ENCODE data around the gene HMHB1. TPM values are rescaled to one million over a fixed set of nuclear protein-coding genes. Genes with fewer than 3 reads are reported as not detected.
"Not testable (repeated sequence)": the region's sequence is repeated elsewhere in the genome, so short reads cannot be mapped to it uniquely, and the experiment has no call there.

Gene HMHB1
- total RNA-seq, 2 experiments from 2014 or later: not detected

GRCh38 chr5:143807401-143807800 lies 4.6 kb upstream of the HMHB1 start:
- Histone ChIP-seq H4K20me1 (ENCODE audit: insufficient read depth, low read length) (no peaks in the 10 kb centered on the region), H3K4me1 (ENCODE audit: insufficient read depth, low read length, poor library complexity, severe bottlenecking) (peaks cover 16% of the 10 kb centered on the region), H3K4me3 (ENCODE audit: low read depth, low read length, poor library complexity, severe bottlenecking) (no peak overlapping the region), H3K79me2 (ENCODE audit: insufficient read depth, low read depth, low read length) (no peaks in the 10 kb centered on the region), H3K27ac (ENCODE audit: low read depth, low read length, poor library complexity, severe bottlenecking) (no peak overlapping the region), H3K4me2 (ENCODE audit: low read length) (no peak overlapping the region), H3K9me2 (ENCODE audit: insufficient read depth, low read length) (no peaks in the 10 kb centered on the region), H3K36me3 (ENCODE audit: insufficient read depth, low read length) (no peaks in the 10 kb centered on the region), H3K9me3 (ENCODE audit: low read length) (no peaks in the 10 kb centered on the region), H2AFZ (ENCODE audit: low read length) (no peak overlapping the region)
- POLR2A ChIA-PET: no interaction called here
- intact Hi-C loops (cut with micrococcal nuclease; ENCODE audit: unreplicated experiment): no loop called here
- CTCF ChIA-PET (ENCODE audit: unreplicated experiment): no interaction called here
- DNase-seq (ENCODE audit: low spot score): no peak
- TF ChIP-seq EZH2phosphoT487 (IDR thresholded peaks at IDR 0.05; ENCODE audit: borderline replicate concordance, low read depth, low read length): no peak
- BruUV-seq (replicated peaks): no TSS peak

GRCh38 chr5:143816370-143816769 lies 4.4 kb downstream of the HMHB1 start:
- DNase-seq (ENCODE audit: low spot score); H3K79me2 ChIP-seq (ENCODE audit: insufficient read depth, low read depth, low read length); BruUV-seq (replicated peaks); H3K4me3 ChIP-seq (ENCODE audit: low read depth, low read length, poor library complexity, severe bottlenecking); H4K20me1 ChIP-seq (ENCODE audit: insufficient read depth, low read length); intact Hi-C loops (cut with micrococcal nuclease; ENCODE audit: unreplicated experiment); CTCF ChIA-PET (ENCODE audit: unreplicated experiment); H3K4me2 ChIP-seq (ENCODE audit: low read length); H3K27ac ChIP-seq (ENCODE audit: low read depth, low read length, poor library complexity, severe bottlenecking); H3K9me3 ChIP-seq (ENCODE audit: low read length); H3K36me3 ChIP-seq (ENCODE audit: insufficient read depth, low read length); H2AFZ ChIP-seq (ENCODE audit: low read length); H3K9me2 ChIP-seq (ENCODE audit: insufficient read depth, low read length): not testable (repeated sequence)
- POLR2A ChIA-PET: interaction anchor here (1.2 kb wide), 1 partner anchor 13 kb away, joined by 4 read pairs; no protein-coding TSS in a partner anchor
- H3K4me1 ChIP-seq (ENCODE audit: insufficient read depth, low read length, poor library complexity, severe bottlenecking): peaks cover 13% of the 10 kb centered on the region

GRCh38 chr5:143819716-143820115 lies 7.8 kb downstream of the HMHB1 start:
- no peaks in the 10 kb centered on the region for H3K36me3 ChIP-seq (ENCODE audit: insufficient read depth, low read length)
- peaks cover 5% of the 10 kb centered on the region for H3K4me1 ChIP-seq (ENCODE audit: insufficient read depth, low read length, poor library complexity, severe bottlenecking)
- BruUV-seq (replicated peaks): no TSS peak
- no peak overlapping the region for H3K27ac ChIP-seq (ENCODE audit: low read depth, low read length, poor library complexity, severe bottlenecking)
- no peaks in the 10 kb centered on the region for H4K20me1 ChIP-seq (ENCODE audit: insufficient read depth, low read length)
- no peak overlapping the region for H3K4me2 ChIP-seq (ENCODE audit: low read length)
- H3K4me3 ChIP-seq (ENCODE audit: low read depth, low read length, poor library complexity, severe bottlenecking): no peak overlapping the region
- H3K9me3 ChIP-seq (ENCODE audit: low read length): no peaks in the 10 kb centered on the region
- ChIA-PET POLR2A (interaction anchor here (0.6 to 0.7 kb wide), 3 partner anchors 169 to 670 kb away, joined by 3 to 4 read pairs (median 3); no protein-coding TSS in a partner anchor), CTCF (ENCODE audit: unreplicated experiment) (interaction anchor here (0.7 kb wide), 1 partner anchor 861 kb away, joined by 3 read pairs; no protein-coding TSS in a partner anchor)
- no peak for DNase-seq (ENCODE audit: low spot score)
- no peak overlapping the region for H2AFZ ChIP-seq (ENCODE audit: low read length)
- intact Hi-C loops (cut with micrococcal nuclease; ENCODE audit: unreplicated experiment): loop anchor here (10.0 kb wide), 3 partner anchors 225 to 715 kb away; no protein-coding TSS in a partner anchor
- no peaks in the 10 kb centered on the region for H3K79me2 ChIP-seq (ENCODE audit: insufficient read depth, low read depth, low read length)
- no peaks in the 10 kb centered on the region for H3K9me2 ChIP-seq (ENCODE audit: insufficient read depth, low read length)
- TF ChIP-seq CTCF (conservative IDR thresholded peaks at IDR 0.05; ENCODE audit: low read length): no peak
- no peak for TF ChIP-seq EZH2phosphoT487 (IDR thresholded peaks at IDR 0.05; ENCODE audit: borderline replicate concordance, low read depth, low read length)

Measured in OCI-LY7 (cell line).